Measurements from ENCODE around the gene FHIT.
"Not testable (repeated sequence)": the region's sequence is repeated elsewhere in the genome, so short reads cannot be mapped to it uniquely, and the experiment has no call there.

Gene FHIT

DNA sequence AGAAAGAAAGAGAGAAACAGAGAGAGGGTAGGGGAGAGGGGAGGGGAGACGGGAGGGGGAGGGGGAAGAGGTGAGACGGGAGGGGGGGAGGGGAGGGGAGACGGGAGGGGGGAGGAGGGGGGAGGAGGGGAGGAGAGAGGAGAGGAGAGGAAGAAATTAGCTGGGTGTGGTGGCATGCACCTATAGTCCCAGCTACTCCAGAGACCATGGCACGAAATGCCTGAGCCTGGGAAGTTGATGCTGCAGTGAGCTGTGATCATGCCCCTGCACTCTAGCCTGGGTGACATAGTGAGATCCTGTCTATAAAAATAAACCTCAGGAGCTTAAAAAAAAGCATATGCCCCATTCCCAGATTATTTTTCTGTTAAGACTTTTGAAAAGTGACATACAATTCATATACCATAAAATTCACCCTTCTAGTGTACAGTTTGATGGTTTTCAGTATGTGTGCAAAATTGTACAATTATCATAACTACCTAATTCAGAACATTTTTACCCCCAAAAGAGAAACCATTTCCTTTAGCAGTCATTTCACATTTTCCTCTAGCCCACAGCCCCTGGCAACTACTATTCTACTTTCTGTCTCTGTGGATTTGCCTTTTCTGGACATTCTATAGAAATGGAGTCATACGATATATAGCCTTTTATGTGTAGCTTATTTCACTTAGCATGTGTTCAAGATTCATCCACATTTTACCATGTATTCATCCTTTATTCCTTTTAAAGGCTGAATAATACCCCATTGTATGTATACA lies 699.6 kb downstream of the FHIT start:
- Mint-ChIP-seq H3K4me1 (peaks cover under 1% of the 10 kb centered on the region), H3K27me3 (ENCODE audit: low read depth) (no peaks in the 10 kb centered on the region), H3K27ac (no peak overlapping the region), H3K36me3 (ENCODE audit: low read depth) (no peaks in the 10 kb centered on the region), H3K9me3 (peaks cover 4% of the 10 kb centered on the region), H3K4me3 (no peak overlapping the region)
- TF ChIP-seq, protein P1, sequence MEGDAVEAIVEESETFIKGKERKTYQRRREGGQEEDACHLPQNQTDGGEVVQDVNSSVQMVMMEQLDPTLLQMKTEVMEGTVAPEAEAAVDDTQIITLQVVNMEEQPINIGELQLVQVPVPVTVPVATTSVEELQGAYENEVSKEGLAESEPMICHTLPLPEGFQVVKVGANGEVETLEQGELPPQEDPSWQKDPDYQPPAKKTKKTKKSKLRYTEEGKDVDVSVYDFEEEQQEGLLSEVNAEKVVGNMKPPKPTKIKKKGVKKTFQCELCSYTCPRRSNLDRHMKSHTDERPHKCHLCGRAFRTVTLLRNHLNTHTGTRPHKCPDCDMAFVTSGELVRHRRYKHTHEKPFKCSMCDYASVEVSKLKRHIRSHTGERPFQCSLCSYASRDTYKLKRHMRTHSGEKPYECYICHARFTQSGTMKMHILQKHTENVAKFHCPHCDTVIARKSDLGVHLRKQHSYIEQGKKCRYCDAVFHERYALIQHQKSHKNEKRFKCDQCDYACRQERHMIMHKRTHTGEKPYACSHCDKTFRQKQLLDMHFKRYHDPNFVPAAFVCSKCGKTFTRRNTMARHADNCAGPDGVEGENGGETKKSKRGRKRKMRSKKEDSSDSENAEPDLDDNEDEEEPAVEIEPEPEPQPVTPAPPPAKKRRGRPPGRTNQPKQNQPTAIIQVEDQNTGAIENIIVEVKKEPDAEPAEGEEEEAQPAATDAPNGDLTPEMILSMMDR (IDR thresholded peaks at IDR 0.05; ENCODE audit: unreplicated experiment in 3 of 3) = no peak

DNA sequence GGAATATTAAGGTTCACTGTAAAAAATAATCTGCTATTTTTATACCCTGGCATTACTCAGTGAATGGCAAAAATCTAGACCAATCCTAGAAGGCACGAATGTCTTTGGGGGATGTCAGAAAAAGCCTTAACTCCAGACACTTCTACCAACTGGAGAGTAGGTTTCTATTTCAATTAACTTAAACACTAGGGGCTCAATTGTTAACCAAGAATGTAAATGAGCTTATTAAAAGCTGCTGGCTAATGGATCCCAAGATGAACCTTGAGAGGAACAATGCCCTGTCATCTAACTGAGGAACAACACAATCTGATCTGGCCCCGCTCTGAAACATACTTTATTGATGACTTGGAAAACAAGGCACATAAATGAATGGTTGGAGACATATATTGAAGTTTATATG lies 701.4 kb downstream of the FHIT start:
- H3K4me3 Mint-ChIP-seq = no peak overlapping the region
- H3K36me3 Mint-ChIP-seq (ENCODE audit: low read depth) = no peaks in the 10 kb centered on the region
- H3K27me3 Mint-ChIP-seq (ENCODE audit: low read depth) = no peaks in the 10 kb centered on the region
- peaks cover 4% of the 10 kb centered on the region for H3K9me3 Mint-ChIP-seq
- H3K27ac Mint-ChIP-seq = no peak overlapping the region
- TF ChIP-seq, protein P1 (IDR thresholded peaks at IDR 0.05; ENCODE audit: unreplicated experiment in 3 of 3) = no peak
- H3K4me1 Mint-ChIP-seq = peaks cover 6% of the 10 kb centered on the region

DNA sequence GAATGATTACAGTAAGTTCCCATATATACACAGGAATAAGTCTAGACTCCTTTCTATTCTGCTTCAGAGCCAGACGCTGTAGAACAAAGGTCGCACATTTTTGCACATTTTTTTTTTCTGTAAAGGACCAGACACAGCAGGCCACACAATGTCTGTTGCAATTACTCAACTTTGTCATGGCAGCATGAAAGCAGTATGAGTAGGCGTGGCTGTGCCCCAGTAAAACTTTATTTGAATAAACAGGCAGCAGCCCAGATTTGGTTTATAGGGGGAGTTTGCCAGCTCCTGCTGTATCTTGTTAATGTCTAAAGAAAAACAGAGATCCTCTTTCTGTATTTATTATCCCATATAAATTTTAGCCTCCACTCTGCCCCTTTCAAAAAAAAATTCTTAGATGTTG lies 708.3 kb downstream of the FHIT start:
- TF ChIP-seq, protein P1 (IDR thresholded peaks at IDR 0.05; ENCODE audit: unreplicated experiment in 3 of 3) = no peak
- no peak overlapping the region for H3K4me3 Mint-ChIP-seq
- no peaks in the 10 kb centered on the region for H3K36me3 Mint-ChIP-seq (ENCODE audit: low read depth)
- H3K4me1 Mint-ChIP-seq = peaks cover 11% of the 10 kb centered on the region
- no peaks in the 10 kb centered on the region for H3K27me3 Mint-ChIP-seq (ENCODE audit: low read depth)
- H3K9me3 Mint-ChIP-seq = peaks cover 4% of the 10 kb centered on the region
- peak overlapping the region in 1 of 3 experiments; percentile 53 for H3K27ac Mint-ChIP-seq

DNA sequence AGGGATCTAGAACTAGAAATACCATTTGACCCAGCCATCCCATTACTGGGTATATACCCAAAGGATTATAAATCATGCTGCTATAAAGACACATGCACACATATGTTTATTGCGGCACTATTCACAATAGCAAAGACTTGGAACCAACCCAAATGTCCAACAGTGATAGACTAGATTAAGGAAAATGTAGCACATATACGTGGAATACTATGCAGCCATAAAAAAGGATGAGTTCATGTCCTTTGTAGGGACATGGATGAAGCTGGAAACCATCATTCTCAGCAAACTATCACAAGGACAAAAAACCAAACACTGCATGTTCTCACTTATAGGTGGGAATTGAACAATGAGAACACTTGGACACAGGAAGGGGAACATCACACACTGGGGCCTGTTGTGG lies 711.9 kb downstream of the FHIT start:
- H3K36me3 Mint-ChIP-seq (ENCODE audit: low read depth); H3K27ac Mint-ChIP-seq; H3K4me1 Mint-ChIP-seq; H3K27me3 Mint-ChIP-seq (ENCODE audit: low read depth); H3K4me3 Mint-ChIP-seq: not testable (repeated sequence)
- peaks cover 13% of the 10 kb centered on the region for H3K9me3 Mint-ChIP-seq

DNA sequence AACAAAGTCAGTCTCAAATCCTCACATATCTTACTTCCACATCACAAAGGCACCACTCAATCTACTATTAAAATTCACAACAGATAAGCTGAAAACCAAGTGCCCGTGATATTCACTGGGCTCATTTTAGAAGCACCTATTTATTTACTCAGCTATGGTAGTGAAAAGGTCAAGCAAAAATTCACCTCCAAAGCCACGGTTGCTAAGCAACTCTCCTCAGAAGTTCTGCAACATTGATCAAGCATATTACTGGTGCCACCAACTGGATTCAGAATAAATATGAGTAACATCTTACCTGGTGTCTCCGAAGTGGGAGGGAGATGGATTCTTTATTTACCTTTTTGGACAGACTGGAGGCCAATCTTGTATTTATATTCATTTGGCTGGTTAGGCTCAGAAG lies 714.8 kb downstream of the FHIT start:
- H3K27ac Mint-ChIP-seq = peak overlapping the region in 2 of 3 experiments; percentile 11 to 71
- no peaks in the 10 kb centered on the region for H3K36me3 Mint-ChIP-seq (ENCODE audit: low read depth)
- peaks cover 13% of the 10 kb centered on the region for H3K9me3 Mint-ChIP-seq
- TF ChIP-seq, protein P1 (IDR thresholded peaks at IDR 0.05; ENCODE audit: unreplicated experiment in 3 of 3) = no peak
- H3K4me1 Mint-ChIP-seq = no peaks in the 10 kb centered on the region
- H3K4me3 Mint-ChIP-seq = no peak overlapping the region
- H3K27me3 Mint-ChIP-seq (ENCODE audit: low read depth) = no peaks in the 10 kb centered on the region

DNA sequence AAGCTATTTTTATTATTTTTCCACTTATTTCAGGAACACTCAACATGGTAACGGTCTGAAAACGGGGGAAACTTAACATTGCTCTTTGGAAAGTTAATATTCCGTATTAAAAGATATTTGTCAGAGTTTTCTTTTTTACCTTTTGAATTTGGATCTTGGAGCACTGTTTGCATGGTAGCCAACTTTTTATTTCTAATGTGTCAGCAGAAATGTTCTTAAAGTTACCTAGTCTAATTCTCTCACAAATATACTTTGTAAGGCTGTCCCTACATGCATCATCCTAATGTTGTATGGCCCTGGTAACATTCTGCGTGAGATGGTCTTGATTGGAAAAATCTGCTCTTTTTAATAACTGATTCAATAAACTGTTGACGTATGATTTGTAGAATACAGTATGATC lies 719.5 kb downstream of the FHIT start:
- no peaks in the 10 kb centered on the region for H3K36me3 Mint-ChIP-seq (ENCODE audit: low read depth)
- H3K27ac Mint-ChIP-seq = no peak overlapping the region
- no peaks in the 10 kb centered on the region for H3K9me3 Mint-ChIP-seq
- H3K27me3 Mint-ChIP-seq (ENCODE audit: low read depth) = no peaks in the 10 kb centered on the region
- H3K4me3 Mint-ChIP-seq = no peak overlapping the region
- no peaks in the 10 kb centered on the region for H3K4me1 Mint-ChIP-seq
- TF ChIP-seq, protein P1 (IDR thresholded peaks at IDR 0.05; ENCODE audit: unreplicated experiment in 3 of 3) = no peak

All from nephron (organoid).